ENCODE results near the gene SOBP. TPM values are rescaled to one million over a fixed set of nuclear protein-coding genes. Genes with fewer than 3 reads are reported as not detected.

SOBP gene
- total and polyA plus RNA-seq, 5 donors from 2014 or later: 0.07 to 0.13 TPM; not detected in 3

- Mint-ChIP-seq H3K9me3 (peaks cover 0 to 2% (median 0%) of the 10 kb centered on the region in 7 donors), H3K4me1 (no peaks in the 10 kb centered on the region), H3K4me3 (no peak overlapping the region), H3K36me3 (no peaks in the 10 kb centered on the region), H3K27me3 (peaks cover 28% of the 10 kb centered on the region), H3K27ac (no peak overlapping the region)
- no peaks in the 10 kb centered on the region for H3K4me1 ChIP-seq (ENCODE audit: control insufficient read depth, insufficient read depth, low read length, poor library complexity, severe bottlenecking)
- peaks cover 16% of the 10 kb centered on the region for H3K27me3 ChIP-seq (ENCODE audit: control insufficient read depth, insufficient read depth, low read length)
- no peak for ATAC-seq (ENCODE audit: low read depth in 2 of 2)
- DNase-seq: no peak
- no peak overlapping the region for H3K27ac ChIP-seq (ENCODE audit: insufficient read depth, low read length, poor library complexity, severe bottlenecking)
- H3K36me3 ChIP-seq (ENCODE audit: control insufficient read depth, insufficient read depth, low read length): no peaks in the 10 kb centered on the region
- H3K4me3 ChIP-seq (ENCODE audit: low read depth, low read length): no peak overlapping the region
- no peaks in the 10 kb centered on the region for H3K9me3 ChIP-seq (ENCODE audit: control insufficient read depth in 2 of 2, low read length in 2 of 2)
These were observed 49.5 kb downstream of the SOBP start for GRCh38 chr6:107539409-107539808.

DNA sequence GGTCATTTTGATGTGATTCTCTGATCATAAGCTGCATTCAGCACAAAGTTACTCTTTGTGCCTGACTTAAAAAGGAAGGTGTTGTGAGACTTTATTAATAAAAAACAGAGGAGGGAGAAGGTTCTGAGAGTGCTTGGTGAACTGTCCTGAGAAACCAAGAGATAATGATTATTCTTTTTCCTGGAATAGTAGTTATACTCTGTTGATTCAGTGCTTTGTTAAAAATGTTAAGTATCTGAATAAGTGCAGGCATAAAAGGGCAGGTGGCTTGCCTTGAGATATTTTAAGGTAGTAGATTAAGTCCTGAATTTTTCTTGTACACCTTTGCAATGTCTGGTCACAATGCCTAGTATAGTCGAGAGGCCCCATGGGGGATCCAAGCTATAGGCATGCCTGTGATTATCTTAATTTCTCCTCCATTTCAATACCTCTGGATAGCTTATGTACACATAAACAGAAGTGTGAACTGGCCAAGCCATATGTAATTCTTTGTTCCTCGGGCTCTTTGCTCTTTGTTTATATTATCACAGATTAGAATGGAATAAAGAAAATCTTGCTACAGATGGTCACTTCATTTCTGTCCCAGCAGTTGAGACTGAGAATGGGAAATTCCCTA, 50.0 kb downstream of the SOBP start:
- Mint-ChIP-seq H3K27me3 (peaks cover 28% of the 10 kb centered on the region), H3K4me3 (no peak overlapping the region), H3K4me1 (no peaks in the 10 kb centered on the region), H3K36me3 (no peaks in the 10 kb centered on the region), H3K27ac (no peak overlapping the region), H3K9me3 (peaks cover 0 to 2% (median 0%) of the 10 kb centered on the region in 7 donors)
- no peak overlapping the region for H3K4me3 ChIP-seq (ENCODE audit: low read depth, low read length)
- no peaks in the 10 kb centered on the region for H3K36me3 ChIP-seq (ENCODE audit: control insufficient read depth, insufficient read depth, low read length)
- H3K4me1 ChIP-seq (ENCODE audit: control insufficient read depth, insufficient read depth, low read length, poor library complexity, severe bottlenecking): no peaks in the 10 kb centered on the region
- no peak for DNase-seq
- H3K9me3 ChIP-seq (ENCODE audit: control insufficient read depth in 2 of 2, low read length in 2 of 2): no peaks in the 10 kb centered on the region
- ATAC-seq (ENCODE audit: low read depth in 2 of 2): no peak
- H3K27me3 ChIP-seq (ENCODE audit: control insufficient read depth, insufficient read depth, low read length): peaks cover 16% of the 10 kb centered on the region
- H3K27ac ChIP-seq (ENCODE audit: insufficient read depth, low read length, poor library complexity, severe bottlenecking): no peak overlapping the region

DNA sequence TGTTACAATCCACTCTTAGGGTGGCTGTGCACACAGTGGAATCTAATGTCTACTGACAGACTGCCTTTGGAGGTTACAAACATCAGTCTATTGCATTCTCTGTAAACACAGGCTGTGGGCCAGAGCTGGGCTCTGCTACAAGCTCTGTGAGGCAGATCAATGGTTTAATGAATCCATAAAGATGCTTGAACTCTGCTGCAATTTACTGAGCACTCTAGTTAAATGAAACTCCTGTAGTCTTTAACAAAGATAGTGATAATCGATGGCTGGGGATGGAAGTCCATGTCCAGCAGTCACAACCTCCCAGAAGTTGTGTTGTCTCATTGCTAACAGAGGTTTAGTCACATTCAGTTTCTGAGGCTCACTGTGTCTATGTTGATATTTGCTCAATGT, 50.5 kb downstream of the SOBP start:
- H3K36me3 Mint-ChIP-seq: no peaks in the 10 kb centered on the region
- Histone ChIP-seq H3K4me3 (ENCODE audit: low read depth, low read length) (no peak overlapping the region), H3K36me3 (ENCODE audit: control insufficient read depth, insufficient read depth, low read length) (no peaks in the 10 kb centered on the region), H3K4me1 (ENCODE audit: control insufficient read depth, insufficient read depth, low read length, poor library complexity, severe bottlenecking) (no peaks in the 10 kb centered on the region), H3K27me3 (ENCODE audit: control insufficient read depth, insufficient read depth, low read length) (peaks cover 15% of the 10 kb centered on the region), H3K27ac (ENCODE audit: insufficient read depth, low read length, poor library complexity, severe bottlenecking) (no peak overlapping the region), H3K9me3 (ENCODE audit: control insufficient read depth in 2 of 2, low read length in 2 of 2) (no peaks in the 10 kb centered on the region)
- H3K27me3 Mint-ChIP-seq: peaks cover 32% of the 10 kb centered on the region
- H3K27ac Mint-ChIP-seq: no peak overlapping the region
- peaks cover 0 to 2% (median 0%) of the 10 kb centered on the region in 7 donors for H3K9me3 Mint-ChIP-seq
- no peak for DNase-seq
- H3K4me1 Mint-ChIP-seq: no peaks in the 10 kb centered on the region
- no peak for ATAC-seq (ENCODE audit: low read depth in 2 of 2)
- H3K4me3 Mint-ChIP-seq: no peak overlapping the region

DNA sequence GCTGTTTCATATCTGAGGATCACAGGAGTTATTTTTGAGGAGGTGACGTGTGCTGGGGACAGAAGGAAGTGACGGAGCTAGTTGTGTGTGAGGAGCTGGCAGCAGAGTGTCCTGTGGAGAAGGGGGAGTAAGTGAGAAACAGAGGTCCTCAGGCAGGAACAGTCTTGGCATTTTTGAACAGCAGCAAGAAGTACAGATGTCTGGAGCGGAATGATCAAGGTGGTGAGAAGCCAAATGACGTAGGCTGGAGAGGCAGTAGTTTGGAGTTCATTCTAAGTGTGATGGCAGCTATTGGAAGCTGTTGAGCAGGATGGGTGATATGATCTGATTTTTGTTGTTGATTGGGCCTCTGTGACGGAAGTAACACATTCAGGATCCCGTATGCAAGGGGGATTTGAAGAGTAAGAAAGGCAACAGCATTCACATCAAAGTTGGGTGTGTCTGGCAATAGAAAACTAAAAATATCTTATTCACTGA, 52.3 kb downstream of the SOBP start:
- H3K27ac ChIP-seq (ENCODE audit: insufficient read depth, low read length, poor library complexity, severe bottlenecking): no peak overlapping the region
- no peaks in the 10 kb centered on the region for H3K9me3 ChIP-seq (ENCODE audit: control insufficient read depth in 2 of 2, low read length in 2 of 2)
- no peaks in the 10 kb centered on the region for H3K4me1 Mint-ChIP-seq
- no peak overlapping the region for H3K27ac Mint-ChIP-seq
- peaks cover 0 to 2% (median 0%) of the 10 kb centered on the region in 7 donors for H3K9me3 Mint-ChIP-seq
- H3K4me3 ChIP-seq (ENCODE audit: low read depth, low read length): no peak overlapping the region
- H3K4me1 ChIP-seq (ENCODE audit: control insufficient read depth, insufficient read depth, low read length, poor library complexity, severe bottlenecking): no peaks in the 10 kb centered on the region
- ATAC-seq (ENCODE audit: low read depth in 2 of 2): no peak
- no peaks in the 10 kb centered on the region for H3K36me3 Mint-ChIP-seq
- H3K36me3 ChIP-seq (ENCODE audit: control insufficient read depth, insufficient read depth, low read length): no peaks in the 10 kb centered on the region
- no peak for DNase-seq
- no peak overlapping the region for H3K4me3 Mint-ChIP-seq
- peaks cover 32% of the 10 kb centered on the region for H3K27me3 Mint-ChIP-seq
- peaks cover 15% of the 10 kb centered on the region for H3K27me3 ChIP-seq (ENCODE audit: control insufficient read depth, insufficient read depth, low read length)

GRCh38 chr6:107543088-107543487, 53.2 kb downstream of the SOBP start:
- Histone ChIP-seq H3K4me1 (ENCODE audit: control insufficient read depth, insufficient read depth, low read length, poor library complexity, severe bottlenecking) (no peaks in the 10 kb centered on the region), H3K27ac (ENCODE audit: insufficient read depth, low read length, poor library complexity, severe bottlenecking) (no peak overlapping the region), H3K9me3 (ENCODE audit: control insufficient read depth in 2 of 2, low read length in 2 of 2) (no peaks in the 10 kb centered on the region), H3K27me3 (ENCODE audit: control insufficient read depth, insufficient read depth, low read length) (peaks cover 18% of the 10 kb centered on the region), H3K36me3 (ENCODE audit: control insufficient read depth, insufficient read depth, low read length) (no peaks in the 10 kb centered on the region), H3K4me3 (ENCODE audit: low read depth, low read length) (no peak overlapping the region)
- H3K27ac Mint-ChIP-seq: no peak overlapping the region
- H3K9me3 Mint-ChIP-seq: peaks cover 0 to 2% (median 0%) of the 10 kb centered on the region in 7 donors
- H3K4me1 Mint-ChIP-seq: no peaks in the 10 kb centered on the region
- peaks cover 30% of the 10 kb centered on the region for H3K27me3 Mint-ChIP-seq
- H3K4me3 Mint-ChIP-seq: no peak overlapping the region
- H3K36me3 Mint-ChIP-seq: no peaks in the 10 kb centered on the region
- ATAC-seq (ENCODE audit: low read depth in 2 of 2) (no peak), DNase-seq (no peak)

DNA sequence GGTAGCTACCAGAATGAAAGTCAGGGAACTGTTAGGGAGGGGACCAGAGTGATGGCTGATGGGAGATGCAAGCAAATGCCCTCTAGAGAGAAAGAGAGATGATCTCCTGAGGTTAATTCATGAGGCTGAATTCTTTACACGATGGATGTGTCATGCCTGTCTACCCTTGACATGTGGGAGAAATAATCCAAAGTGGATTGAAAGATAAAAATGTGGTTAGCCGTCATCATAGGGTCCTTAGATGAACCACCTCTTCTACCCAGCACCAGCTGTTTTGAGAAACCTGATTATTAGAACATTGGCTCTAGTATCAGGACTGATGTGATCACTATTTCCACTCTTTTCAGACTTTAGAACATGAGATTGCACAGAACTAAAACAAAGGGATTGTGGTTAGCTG, 53.6 kb downstream of the SOBP start:
- peaks cover 0 to 2% (median 0%) of the 10 kb centered on the region in 7 donors for H3K9me3 Mint-ChIP-seq
- no peak overlapping the region for H3K27ac Mint-ChIP-seq
- Histone ChIP-seq H3K36me3 (ENCODE audit: control insufficient read depth, insufficient read depth, low read length) (no peaks in the 10 kb centered on the region), H3K4me3 (ENCODE audit: low read depth, low read length) (no peak overlapping the region), H3K9me3 (ENCODE audit: control insufficient read depth in 2 of 2, low read length in 2 of 2) (no peaks in the 10 kb centered on the region), H3K27ac (ENCODE audit: insufficient read depth, low read length, poor library complexity, severe bottlenecking) (no peak overlapping the region), H3K27me3 (ENCODE audit: control insufficient read depth, insufficient read depth, low read length) (peaks cover 18% of the 10 kb centered on the region), H3K4me1 (ENCODE audit: control insufficient read depth, insufficient read depth, low read length, poor library complexity, severe bottlenecking) (no peaks in the 10 kb centered on the region)
- ATAC-seq (ENCODE audit: low read depth in 2 of 2): no peak
- peaks cover 30% of the 10 kb centered on the region for H3K27me3 Mint-ChIP-seq
- H3K4me1 Mint-ChIP-seq: no peaks in the 10 kb centered on the region
- DNase-seq: no peak
- H3K36me3 Mint-ChIP-seq: no peaks in the 10 kb centered on the region
- no peak overlapping the region for H3K4me3 Mint-ChIP-seq

DNA sequence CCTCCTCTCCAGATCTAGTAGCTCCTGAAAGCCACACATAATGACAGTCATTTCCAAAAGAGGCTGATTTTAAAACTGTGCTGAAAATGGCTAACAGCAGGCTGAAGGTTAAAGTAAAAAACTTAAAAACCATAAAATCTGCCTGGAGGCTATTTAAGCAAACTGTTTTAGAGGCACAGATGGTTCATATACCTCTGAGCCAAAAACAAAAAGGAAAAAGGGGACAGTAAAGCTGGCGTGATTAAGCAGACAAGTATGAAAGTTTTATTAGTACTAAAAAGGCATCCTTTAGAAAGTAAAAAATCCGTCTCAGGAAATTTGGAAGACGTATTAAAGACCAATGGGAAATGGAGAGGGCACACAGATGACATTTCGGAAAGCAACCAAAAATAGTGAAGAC, 55.8 kb downstream of the SOBP start:
- ATAC-seq (ENCODE audit: low read depth in 2 of 2) (no peak), DNase-seq (no peak)
- Histone ChIP-seq H3K27ac (ENCODE audit: insufficient read depth, low read length, poor library complexity, severe bottlenecking) (no peak overlapping the region), H3K27me3 (ENCODE audit: control insufficient read depth, insufficient read depth, low read length) (peaks cover 7% of the 10 kb centered on the region), H3K9me3 (ENCODE audit: control insufficient read depth in 2 of 2, low read length in 2 of 2) (no peaks in the 10 kb centered on the region), H3K4me1 (ENCODE audit: control insufficient read depth, insufficient read depth, low read length, poor library complexity, severe bottlenecking) (no peaks in the 10 kb centered on the region), H3K36me3 (ENCODE audit: control insufficient read depth, insufficient read depth, low read length) (no peaks in the 10 kb centered on the region), H3K4me3 (ENCODE audit: low read depth, low read length) (no peak overlapping the region)
- H3K9me3 Mint-ChIP-seq: peaks cover 0 to 2% (median 0%) of the 10 kb centered on the region in 7 donors
- H3K4me1 Mint-ChIP-seq: no peaks in the 10 kb centered on the region
- no peaks in the 10 kb centered on the region for H3K36me3 Mint-ChIP-seq
- peaks cover 17% of the 10 kb centered on the region for H3K27me3 Mint-ChIP-seq
- no peak overlapping the region for H3K4me3 Mint-ChIP-seq
- no peak overlapping the region for H3K27ac Mint-ChIP-seq

Data from CD4-positive, CD25-positive, alpha-beta regulatory T cell (primary cell).